HCT116 (cell line): Measurements from ENCODE around the gene PYROXD2. TPM values are rescaled to one million over a fixed set of nuclear protein-coding genes. Genes with fewer than 3 reads are reported as not detected.

Source experiments
- ATAC-seq: fragments of 200-7000 bp; cut with Tn5 transposase; 2 replicates; pipeline ENCODE4 v1.9.1; 2020; ENCODE audit warnings: mild to moderate bottlenecking, moderate library complexity
- BruUV-seq: library from RNA; stranded (reverse); fragments of 400-500 nt; replicated peaks from 2 replicates; lab custom pipeline; 2021; lab: Mats Ljungman, UMichigan
- CTCF ChIA-PET: fragments of 300-600 bp; sonication (Branson Sonifier 250); formaldehyde crosslinking; loops from one replicate; lab custom pipeline; 2021; ENCODE audit warnings: antibody characterized with exemption; lab: Charles Lee
- POLR2A ChIA-PET: fragments of 300-600, 350-600 bp; sonication (Branson Sonifier 250); formaldehyde crosslinking; loops from one replicate; lab custom pipeline; 2021; ENCODE audit warnings: antibody characterized with exemption; lab: Charles Lee
- RAD21 ChIA-PET, 2 experiments: fragments of 300-600 bp; sonication (Branson Sonifier 250); formaldehyde crosslinking; loops; one replicate each; lab custom pipeline; 2023; ENCODE audit warnings: low total read pairs in 2 of 2; ENCODE audit not compliant: uncharacterized antibody in 2 of 2, unreplicated experiment in 2 of 2, low non-redundant PET in 1 of 2; lab: Charles Lee
- DNase-seq: peaks from one replicate; pipeline ENCODE4 v3.0.0-alpha.2; 2010; ENCODE audit warnings: low read depth, low spot score
- H2AFZ ChIP-seq: fragments of 200-600 bp; shearing (Covaris generic), sonication (generic); 2 replicates; pipeline ENCODE4 v1.6.1; 2017; ENCODE audit warnings: low read depth, mixed run types, mixed read lengths, antibody characterized with exemption, low read length; ENCODE audit not compliant: poor library complexity, severe bottlenecking
- H3K27ac ChIP-seq: 2 replicates; pipeline ENCODE4 v1.5.1; 2012; ENCODE audit warnings: low read depth, low read length
- H3K27me3 ChIP-seq: fragments of 200-600 bp; sonication (generic); 2 replicates; pipeline ENCODE4 v1.6.1; 2016; ENCODE audit warnings: mixed run types, low read length, mixed read lengths; ENCODE audit not compliant: insufficient read depth
- H3K36me3 ChIP-seq, 2 experiments: fragments of 200-500 bp in 1 of 2; fragments of 200-600 bp in 1 of 2; sonication (Bioruptor generic) in 1 of 2; sonication (generic) in 1 of 2; 2 replicates each; pipeline versions ENCODE4 v1.5.1 to v1.6.1; 2014 to 2016; ENCODE audit warnings: low read length in 2 of 2, inconsistent platforms in 1 of 2, mixed read lengths in 1 of 2, mixed run types in 1 of 2; ENCODE audit not compliant: insufficient read depth in 2 of 2, control insufficient read depth in 1 of 2
- H3K4me1 ChIP-seq, 2 experiments: fragments of 200-600 bp in 1 of 2; sonication (generic) in 1 of 2; 2 replicates each; pipeline versions ENCODE4 v1.5.1 to v1.6.1; 2012 to 2017; ENCODE audit warnings: low read length in 2 of 2, inconsistent platforms in 1 of 2, mild to moderate bottlenecking in 1 of 2, mixed read lengths in 1 of 2, mixed run types in 1 of 2, moderate library complexity in 1 of 2; ENCODE audit not compliant: insufficient read depth in 2 of 2, control insufficient read depth in 1 of 2
- H3K4me2 ChIP-seq: fragments of 200-600 bp; sonication (generic); 2 replicates; pipeline ENCODE4 v1.6.1; 2017; ENCODE audit warnings: mixed run types, low read length, mixed read lengths
- H3K4me3 ChIP-seq, 2 experiments: fragments of 200-600 bp in 1 of 2; sonication (generic) in 1 of 2; replicated peaks in 1 of 2; 2 replicates each; pipeline ENCODE4 v1.5.1; 2011 to 2016; ENCODE audit warnings: low read length in 2 of 2, control low read depth in 1 of 2, low read depth in 1 of 2, mild to moderate bottlenecking in 1 of 2, mixed read lengths in 1 of 2, mixed run types in 1 of 2
- H3K79me2 ChIP-seq: fragments of 200-600 bp; sonication (generic); 2 replicates; pipeline ENCODE4 v1.6.1; 2017; ENCODE audit warnings: mild to moderate bottlenecking, mixed run types, low read length, moderate library complexity, mixed read lengths; ENCODE audit not compliant: insufficient read depth
- H3K9ac ChIP-seq: fragments of 200-600 bp; sonication (generic); 2 replicates; pipeline ENCODE4 v1.6.1; 2016; ENCODE audit warnings: low read length, mixed read lengths
- H3K9me2 ChIP-seq: fragments of 200-600 bp; sonication (generic), shearing (Covaris generic); 2 replicates; pipeline ENCODE4 v1.6.1; 2017; ENCODE audit warnings: mixed run types, mild to moderate bottlenecking, moderate library complexity; ENCODE audit not compliant: insufficient read depth
- H3K9me3 ChIP-seq, 2 experiments: fragments of 200-500 bp in 1 of 2; fragments of 200-600 bp in 1 of 2; sonication (Bioruptor generic) in 1 of 2; sonication (generic) in 1 of 2; 2 replicates each; pipeline ENCODE4 v1.6.1; 2014 to 2017; ENCODE audit warnings: low read length in 2 of 2, mixed read lengths in 2 of 2, inconsistent platforms in 1 of 2, low read depth in 1 of 2, mild to moderate bottlenecking in 1 of 2, mixed run types in 1 of 2, moderate library complexity in 1 of 2; ENCODE audit not compliant: control insufficient read depth in 1 of 2, insufficient read depth in 1 of 2
- H4K20me1 ChIP-seq: fragments of 200-600 bp; sonication (generic), shearing (Covaris generic); 2 replicates; pipeline ENCODE4 v1.6.1; 2017; ENCODE audit warnings: mixed run types, mild to moderate bottlenecking, moderate library complexity; ENCODE audit not compliant: insufficient read depth
- CBX3 ChIP-seq: IDR thresholded peaks from 2 replicates; pipeline ENCODE4 v1.6.1; 2012; ENCODE audit warnings: low read depth
- EZH2 ChIP-seq: fragments of 200-600 bp; sonication (generic); IDR thresholded peaks from 2 replicates; pipeline ENCODE4 v1.6.1; 2017; ENCODE audit warnings: antibody characterized with exemption, mixed run types
- EZH2phosphoT487 ChIP-seq: fragments of 200-600 bp; IDR thresholded peaks from 2 replicates; pipeline ENCODE4 v1.6.1; 2018; ENCODE audit warnings: antibody characterized with exemption, borderline replicate concordance
- FOSL1 ChIP-seq: IDR thresholded peaks from 2 replicates; pipeline ENCODE4 v1.6.1; 2012; ENCODE audit warnings: low read depth
- POLR2A ChIP-seq: IDR thresholded peaks from 2 replicates; pipeline ENCODE4 v1.7.0; 2011; ENCODE audit warnings: borderline replicate concordance; ENCODE audit not compliant: insufficient read depth, insufficient read length; ENCODE audit errors: extremely low read depth
- SIN3A ChIP-seq: IDR thresholded peaks from 2 replicates; pipeline ENCODE4 v1.6.1; 2012; ENCODE audit warnings: low read depth
- SP1 ChIP-seq: IDR thresholded peaks from 2 replicates; pipeline ENCODE4 v1.6.1; 2012; ENCODE audit warnings: low read depth
- SRF ChIP-seq: IDR thresholded peaks from 2 replicates; pipeline ENCODE4 v1.6.1; 2012; ENCODE audit warnings: low read depth
- YY1 ChIP-seq: IDR thresholded peaks from 2 replicates; pipeline ENCODE4 v1.6.1; 2011; ENCODE audit warnings: low read length, low read depth, moderate library complexity, mild to moderate bottlenecking; ENCODE audit not compliant: insufficient replicate concordance; ENCODE audit errors: extremely low read depth
- ZFX ChIP-seq: fragments of 450-650 bp; IDR thresholded peaks from 2 replicates; pipeline ENCODE4 v1.6.1; 2017
- intact Hi-C: fragments of 100-400 bp; cut with micrococcal nuclease; formaldehyde crosslinking; loops from 2 replicates; pipeline ENCODE4 v1.10.0; 2022
- total RNA-seq: library from RNA; stranded (reverse); gene quantifications from one replicate; pipeline ENCODE4 v1.2.1, GENCODE V29; 2021; ENCODE audit not compliant: unreplicated experiment
- TF ChIP-seq, protein P1 (sequence below): IDR thresholded peaks from 2 replicates; pipeline ENCODE4 v1.6.1; 2012
- TF ChIP-seq, protein P2 (sequence below): IDR thresholded peaks from 2 replicates; pipeline ENCODE4 v1.6.1; 2012
- TF ChIP-seq, protein P3 (sequence below): IDR thresholded peaks from 2 replicates; pipeline ENCODE4 v1.6.1; 2011; ENCODE audit warnings: mild to moderate bottlenecking, low read length, moderate library complexity; ENCODE audit not compliant: insufficient replicate concordance; ENCODE audit errors: extremely low read depth
- TF ChIP-seq, protein P4 (sequence below): IDR thresholded peaks from 2 replicates; pipeline ENCODE4 v1.6.1; 2012; ENCODE audit warnings: low read depth

The PYROXD2 gene
- total RNA-seq, 1 experiment from 2014 or later = 14.2 TPM

DNA sequence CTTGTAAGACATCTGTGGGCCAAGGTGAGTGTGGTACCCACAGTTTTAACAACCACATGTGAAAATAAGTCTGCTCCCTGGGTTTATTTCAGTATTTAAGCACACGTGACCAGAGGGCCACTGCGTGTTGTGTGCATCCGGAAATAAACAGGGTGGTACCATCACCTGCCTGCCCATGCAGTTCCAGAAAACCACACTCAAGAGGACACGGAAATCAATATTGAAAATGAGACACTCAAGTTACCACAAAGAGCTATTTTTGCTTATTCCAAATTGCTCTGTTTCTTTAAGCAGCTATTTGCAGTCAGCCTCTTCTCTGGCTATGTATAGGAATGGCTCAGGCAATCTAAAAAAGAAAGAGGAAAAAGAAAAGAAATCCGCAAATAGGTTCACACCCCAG lies 75.2 kb downstream of the PYROXD2 start:
- Histone ChIP-seq H3K4me3 (no peak overlapping the region), H3K4me1 (no peaks in the 10 kb centered on the region), H3K27ac (no peak overlapping the region), H3K9me3 (no peaks in the 10 kb centered on the region), H3K4me2 (no peak overlapping the region), H3K9me2 (no peaks in the 10 kb centered on the region), H2AFZ (no peak overlapping the region), H3K79me2 (no peaks in the 10 kb centered on the region), H3K27me3 (peaks cover 29% of the 10 kb centered on the region), H3K9ac (no peak overlapping the region), H3K36me3 (no peaks in the 10 kb centered on the region), H4K20me1 (no peaks in the 10 kb centered on the region)
- TF ChIP-seq POLR2A (no peak), SP1 (no peak), SIN3A (no peak), ZFX (no peak), FOSL1 (no peak), YY1 (no peak), EZH2phosphoT487 (no peak), CBX3 (no peak), SRF (no peak), EZH2 (no peak)
- TF ChIP-seq, protein P1, sequence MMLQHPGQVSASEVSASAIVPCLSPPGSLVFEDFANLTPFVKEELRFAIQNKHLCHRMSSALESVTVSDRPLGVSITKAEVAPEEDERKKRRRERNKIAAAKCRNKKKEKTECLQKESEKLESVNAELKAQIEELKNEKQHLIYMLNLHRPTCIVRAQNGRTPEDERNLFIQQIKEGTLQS = no peak
- TF ChIP-seq, protein P2, sequence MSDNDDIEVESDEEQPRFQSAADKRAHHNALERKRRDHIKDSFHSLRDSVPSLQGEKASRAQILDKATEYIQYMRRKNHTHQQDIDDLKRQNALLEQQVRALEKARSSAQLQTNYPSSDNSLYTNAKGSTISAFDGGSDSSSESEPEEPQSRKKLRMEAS = no peak
- TF ChIP-seq, protein P3, sequence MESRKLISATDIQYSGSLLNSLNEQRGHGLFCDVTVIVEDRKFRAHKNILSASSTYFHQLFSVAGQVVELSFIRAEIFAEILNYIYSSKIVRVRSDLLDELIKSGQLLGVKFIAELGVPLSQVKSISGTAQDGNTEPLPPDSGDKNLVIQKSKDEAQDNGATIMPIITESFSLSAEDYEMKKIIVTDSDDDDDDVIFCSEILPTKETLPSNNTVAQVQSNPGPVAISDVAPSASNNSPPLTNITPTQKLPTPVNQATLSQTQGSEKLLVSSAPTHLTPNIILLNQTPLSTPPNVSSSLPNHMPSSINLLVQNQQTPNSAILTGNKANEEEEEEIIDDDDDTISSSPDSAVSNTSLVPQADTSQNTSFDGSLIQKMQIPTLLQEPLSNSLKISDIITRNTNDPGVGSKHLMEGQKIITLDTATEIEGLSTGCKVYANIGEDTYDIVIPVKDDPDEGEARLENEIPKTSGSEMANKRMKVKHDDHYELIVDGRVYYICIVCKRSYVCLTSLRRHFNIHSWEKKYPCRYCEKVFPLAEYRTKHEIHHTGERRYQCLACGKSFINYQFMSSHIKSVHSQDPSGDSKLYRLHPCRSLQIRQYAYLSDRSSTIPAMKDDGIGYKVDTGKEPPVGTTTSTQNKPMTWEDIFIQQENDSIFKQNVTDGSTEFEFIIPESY = no peak
- TF ChIP-seq, protein P4, sequence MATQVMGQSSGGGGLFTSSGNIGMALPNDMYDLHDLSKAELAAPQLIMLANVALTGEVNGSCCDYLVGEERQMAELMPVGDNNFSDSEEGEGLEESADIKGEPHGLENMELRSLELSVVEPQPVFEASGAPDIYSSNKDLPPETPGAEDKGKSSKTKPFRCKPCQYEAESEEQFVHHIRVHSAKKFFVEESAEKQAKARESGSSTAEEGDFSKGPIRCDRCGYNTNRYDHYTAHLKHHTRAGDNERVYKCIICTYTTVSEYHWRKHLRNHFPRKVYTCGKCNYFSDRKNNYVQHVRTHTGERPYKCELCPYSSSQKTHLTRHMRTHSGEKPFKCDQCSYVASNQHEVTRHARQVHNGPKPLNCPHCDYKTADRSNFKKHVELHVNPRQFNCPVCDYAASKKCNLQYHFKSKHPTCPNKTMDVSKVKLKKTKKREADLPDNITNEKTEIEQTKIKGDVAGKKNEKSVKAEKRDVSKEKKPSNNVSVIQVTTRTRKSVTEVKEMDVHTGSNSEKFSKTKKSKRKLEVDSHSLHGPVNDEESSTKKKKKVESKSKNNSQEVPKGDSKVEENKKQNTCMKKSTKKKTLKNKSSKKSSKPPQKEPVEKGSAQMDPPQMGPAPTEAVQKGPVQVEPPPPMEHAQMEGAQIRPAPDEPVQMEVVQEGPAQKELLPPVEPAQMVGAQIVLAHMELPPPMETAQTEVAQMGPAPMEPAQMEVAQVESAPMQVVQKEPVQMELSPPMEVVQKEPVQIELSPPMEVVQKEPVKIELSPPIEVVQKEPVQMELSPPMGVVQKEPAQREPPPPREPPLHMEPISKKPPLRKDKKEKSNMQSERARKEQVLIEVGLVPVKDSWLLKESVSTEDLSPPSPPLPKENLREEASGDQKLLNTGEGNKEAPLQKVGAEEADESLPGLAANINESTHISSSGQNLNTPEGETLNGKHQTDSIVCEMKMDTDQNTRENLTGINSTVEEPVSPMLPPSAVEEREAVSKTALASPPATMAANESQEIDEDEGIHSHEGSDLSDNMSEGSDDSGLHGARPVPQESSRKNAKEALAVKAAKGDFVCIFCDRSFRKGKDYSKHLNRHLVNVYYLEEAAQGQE = no peak
- ATAC-seq (no peak), DNase-seq (no peak)
- ChIA-PET POLR2A (no interaction called here), CTCF (interaction anchor here (1.4 kb wide), 1 partner anchor 8 kb away, joined by 3 read pairs; no protein-coding TSS in a partner anchor), RAD21 (no interaction called here)
- intact Hi-C loops = loop anchor here (10.0 kb wide), 1 partner anchor 165 kb away; no protein-coding TSS in a partner anchor
- no TSS peak for BruUV-seq
